HG03460 (cell line): Measurements from ENCODE around the gene AMBP.

Experiments
- ATAC-seq: cut with Tn5 transposase; IDR thresholded peaks from one replicate; pipeline ENCODE4 v1.9.1; 2021; ENCODE audit not compliant: unreplicated experiment

AMBP gene

DNA sequence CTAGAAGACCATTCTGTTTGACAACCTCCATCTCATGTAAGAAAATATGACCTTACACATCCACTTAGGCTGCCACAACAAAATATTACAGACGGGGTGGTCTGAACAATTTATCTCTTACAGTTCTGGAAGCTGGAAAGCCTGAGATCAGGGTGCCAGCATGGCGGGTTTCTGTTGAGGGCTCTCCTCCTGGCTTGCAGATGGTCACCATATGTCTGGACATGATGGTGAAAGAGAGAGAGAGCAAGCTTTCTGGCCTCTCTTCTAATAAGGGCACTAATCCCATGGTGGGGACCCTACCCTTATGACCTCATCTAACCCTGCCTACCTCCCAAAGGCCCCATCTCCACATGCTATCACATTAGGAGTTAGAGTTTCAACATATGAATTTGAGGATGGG, 66.0 kb downstream of the AMBP start:
- no peak for ATAC-seq

GRCh38 chr9:114011313-114011712, 66.8 kb downstream of the AMBP start:
- no peak for ATAC-seq
